ENCODE data around the gene NFKBIL1. TPM values are rescaled to one million over a fixed set of nuclear protein-coding genes. Genes with fewer than 3 reads are reported as not detected.

Gene NFKBIL1
- total and polyA plus RNA-seq, 2 of the 4 experiments (the other 2 are of a cell fraction), result 7.8 to 10.8 TPM

DNA sequence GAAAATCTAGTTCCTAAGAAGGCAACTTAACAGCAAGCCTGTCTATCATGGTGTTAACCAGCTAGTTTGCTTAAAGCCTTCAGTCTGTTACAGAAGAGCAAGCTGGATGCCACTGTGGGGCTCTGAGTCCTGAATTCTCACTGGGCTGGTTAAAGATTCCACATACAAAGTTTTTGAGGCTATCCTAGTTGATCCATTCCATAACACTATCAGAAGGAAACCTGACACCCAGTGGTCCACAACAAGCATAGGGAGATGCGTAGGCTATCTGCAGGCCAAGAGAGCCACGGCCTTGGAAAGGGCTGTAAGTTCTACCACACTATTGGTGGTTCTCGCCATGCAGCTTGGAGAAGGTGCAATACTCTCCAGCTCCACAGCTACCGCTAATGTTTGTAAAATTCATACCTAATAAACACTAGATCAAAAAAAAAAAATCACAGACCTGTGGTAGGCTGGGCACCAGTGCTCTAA is 19.1 kb upstream of the NFKBIL1 start:
- Histone ChIP-seq H2BK5ac (ENCODE audit: low read depth, low read length, poor library complexity, severe bottlenecking) (no peak overlapping the region), H3K4me3 (ENCODE audit: insufficient read depth, low read depth, low read length) (no peak overlapping the region), H2AK5ac (ENCODE audit: low read depth, low read length) (no peak overlapping the region), H3K14ac (replicated peaks; ENCODE audit: low read depth, low read length) (no peak overlapping the region), H3K36me3 (ENCODE audit: control insufficient read depth, insufficient read depth, low read length) (peaks cover 41% of the 10 kb centered on the region), H4K91ac (ENCODE audit: insufficient read depth, low read depth, low read length) (no peak overlapping the region), H3K9me1 (ENCODE audit: insufficient read depth, low read length) (peaks cover 20% of the 10 kb centered on the region), H3K4me1 (ENCODE audit: control insufficient read depth, insufficient read depth, low read length) (peaks cover 10% of the 10 kb centered on the region), H3K27ac (ENCODE audit: insufficient read depth, low read length) (no peak overlapping the region), H2AK9ac (replicated peaks; ENCODE audit: low read depth, low read length, poor library complexity) (no peak overlapping the region), H3K9ac (ENCODE audit: low read depth, low read length) (no peak overlapping the region), H2BK15ac (ENCODE audit: low read depth, low read length) (no peak overlapping the region), H3K56ac (ENCODE audit: extremely low read depth, insufficient read depth, low read length) (no peak overlapping the region), H3K79me1 (ENCODE audit: low read depth in 1 of 2, low read length in 2 of 2) (peaks cover 15 to 49% of the 10 kb centered on the region in 2 experiments; a peak in 3 of 4 replicates), H3K18ac (ENCODE audit: low read depth, low read length) (no peak overlapping the region), H3K23ac (ENCODE audit: low read depth, low read length) (no peak overlapping the region), H3K4me2 (ENCODE audit: low read depth, low read length) (no peak overlapping the region), H3K4ac (ENCODE audit: low read depth, low read length) (no peak overlapping the region), H2BK120ac (ENCODE audit: low read depth, low read length) (no peak overlapping the region), H4K8ac (ENCODE audit: low read depth in 2 of 2, low read length in 2 of 2) (no peak overlapping the region), H3K9me3 (ENCODE audit: control insufficient read depth, insufficient read depth, low read length) (no peaks in the 10 kb centered on the region), H4K5ac (ENCODE audit: low read depth, low read length) (no peak overlapping the region), H2BK20ac (ENCODE audit: low read depth, low read length) (no peak overlapping the region), H3K27me3 (ENCODE audit: control insufficient read depth, insufficient read depth, low read length) (no peaks in the 10 kb centered on the region), H2AFZ (replicated peaks; ENCODE audit: low read length, poor library complexity) (no peak overlapping the region), H4K20me1 (ENCODE audit: insufficient read depth, low read length) (peaks cover 47% of the 10 kb centered on the region)
- in situ Hi-C loops (cut with MboI; ENCODE audit: low sequenced_read_pairs), result no loop called here
- no TSS peak for BruUV-seq (replicated peaks)
- no peak for DNase-seq
- WGBS, 2 experiments (ENCODE audit: extremely low coverage in 2 of 2, insufficient read length in 1 of 2), result 60% methylated on average over 1 of the region's 4 CpGs; no CpG with 5 or more reads in 1 of the 2 experiments
- ChIA-PET POLR2A (ENCODE audit: unreplicated experiment) (no interaction called here), CTCF (interaction anchor here (0.9 to 1.3 kb wide), 2 partner anchors 18 to 33 kb away, joined by 4 to 5 read pairs; partner anchors contain the start of gene ATP6V1G2)
- no peak for TF ChIP-seq MAZ (IDR thresholded peaks at IDR 0.05; ENCODE audit: borderline replicate concordance, low read depth, low read length)
- TF ChIP-seq SMC3 (IDR thresholded peaks at IDR 0.05; ENCODE audit: low read depth, low read length), result no peak
- no peak for TF ChIP-seq CEBPB (IDR thresholded peaks at IDR 0.05; ENCODE audit: low read depth, low read length)
- no peak for TF ChIP-seq CHD1 (IDR thresholded peaks at IDR 0.05; ENCODE audit: low read depth, low read length)
- TF ChIP-seq NFE2L2 (IDR thresholded peaks at IDR 0.05; ENCODE audit: low read depth, low read length), result no peak
- dilution Hi-C loops (cut with HindIII; ENCODE audit: low sequenced_read_pairs, unreplicated experiment), result no loop called here
- intact Hi-C loops (cut with micrococcal nuclease), result loop anchor here (5.0 kb wide), 1 partner anchor 36 kb away; no protein-coding TSS in a partner anchor
- ATAC-seq (ENCODE audit: low read depth), result peak; percentile 15

Measured in IMR-90 (cell line).